HG03139 (cell line): Measurements from ENCODE around the gene RAD23B.

Experiments
- ATAC-seq: cut with Tn5 transposase; IDR thresholded peaks from one replicate; pipeline ENCODE4 v1.9.1; 2021; ENCODE audit not compliant: unreplicated experiment

The RAD23B gene

DNA sequence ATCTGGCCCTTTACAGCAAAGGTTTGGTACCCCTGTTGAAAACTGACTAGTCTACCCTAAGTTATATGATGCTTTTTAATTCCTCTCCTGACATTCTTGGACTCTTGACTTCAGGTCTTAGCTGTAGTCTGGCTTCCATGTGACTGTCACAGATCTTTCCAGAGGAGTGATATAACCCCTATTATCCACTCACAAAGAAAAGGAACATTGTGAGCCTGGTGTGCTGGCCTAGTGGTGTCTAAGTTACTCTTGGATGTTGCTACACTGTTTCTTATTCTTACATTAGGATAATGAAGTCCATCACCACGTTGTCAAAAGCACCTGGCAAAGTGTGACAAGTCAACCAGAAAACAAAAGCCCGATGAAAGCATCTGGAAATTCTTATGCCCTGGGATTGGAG, 49.8 kb downstream of the RAD23B start:
- ATAC-seq: no peak

GRCh38 chr9:107333363-107333762, 50.3 kb downstream of the RAD23B start:
- ATAC-seq: no peak

DNA sequence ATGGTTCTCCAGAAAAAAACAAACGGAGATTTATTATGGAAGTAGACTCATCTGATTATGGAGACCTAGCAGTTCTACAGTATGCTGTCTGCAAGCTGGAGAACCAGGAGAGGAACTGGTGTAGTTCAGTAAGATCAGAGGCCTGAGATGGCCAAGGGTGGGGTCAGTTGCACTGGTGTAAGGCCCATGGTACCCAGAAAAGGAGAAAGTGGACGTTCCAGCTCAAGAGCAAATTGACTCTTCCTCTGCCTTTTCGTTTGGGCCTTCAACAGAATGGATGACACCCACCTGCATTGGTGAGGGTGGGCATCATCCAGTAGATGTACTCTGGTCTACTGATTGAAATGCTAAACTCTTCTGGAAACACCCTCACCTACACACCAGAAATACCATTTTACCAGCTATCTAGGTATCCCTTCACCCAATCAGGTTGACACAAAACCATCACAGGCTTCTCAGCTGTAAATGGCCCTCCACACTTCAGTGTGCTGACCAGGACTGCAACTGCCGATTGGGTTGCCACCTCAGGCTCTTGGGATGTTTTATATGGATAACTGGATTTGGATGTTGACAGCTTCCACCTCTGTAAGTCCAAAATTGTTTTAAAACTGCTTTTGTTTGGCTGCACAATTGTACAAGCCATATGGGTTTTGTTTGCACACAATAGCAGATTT, 51.2 kb downstream of the RAD23B start:
- ATAC-seq: no peak

DNA sequence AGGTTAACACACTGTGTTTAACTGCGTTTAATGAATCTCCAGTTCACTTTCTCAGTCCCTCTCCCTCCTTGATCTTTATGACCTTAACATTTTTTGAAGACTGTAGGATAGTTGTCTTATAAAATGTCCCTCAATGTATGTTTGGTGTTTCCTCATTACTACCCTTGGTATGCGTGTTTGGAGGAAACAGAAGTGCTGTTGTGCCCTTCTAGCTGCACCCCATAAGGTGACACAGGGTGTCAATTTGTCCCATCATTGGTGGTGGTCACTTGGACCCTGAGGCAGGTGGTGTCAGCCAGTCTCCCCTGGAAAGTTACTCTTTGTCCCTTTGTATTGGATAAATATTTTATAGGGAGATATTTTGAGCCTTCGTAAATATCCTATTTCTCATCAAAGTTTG, 52.3 kb downstream of the RAD23B start:
- ATAC-seq: no peak

DNA sequence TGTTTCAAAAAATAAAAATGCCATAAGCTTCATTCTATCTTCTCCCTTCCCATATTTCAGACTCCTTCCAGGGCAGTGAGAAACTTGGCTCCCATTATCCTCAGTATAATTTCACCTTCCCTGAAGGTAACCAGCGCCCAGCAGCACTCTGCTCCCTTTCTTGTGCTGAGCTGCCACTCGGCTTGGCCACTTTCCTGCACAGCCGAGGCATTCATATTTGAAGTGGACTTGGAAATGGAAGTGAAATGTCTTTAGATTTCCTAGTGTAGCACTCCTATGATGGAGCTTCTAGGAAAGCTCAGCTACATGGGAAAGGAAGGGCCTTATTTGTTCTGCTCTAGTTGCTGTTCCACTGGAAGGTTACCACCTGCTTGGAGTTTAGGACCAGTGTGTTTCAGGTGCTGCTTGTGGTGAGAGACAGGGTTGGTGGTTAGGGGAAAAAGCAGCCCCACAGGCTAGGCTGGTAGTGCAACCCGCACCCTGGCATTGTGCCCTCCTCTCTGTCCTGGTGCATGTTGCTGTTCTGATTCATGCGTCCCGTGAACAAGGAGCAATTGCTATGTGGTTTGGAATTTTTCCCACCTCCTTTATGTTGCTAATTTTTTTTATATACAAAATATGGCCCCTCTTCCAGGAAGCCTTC, 53.8 kb downstream of the RAD23B start:
- ATAC-seq: no peak

GRCh38 chr9:107337676-107338590, 54.9 kb downstream of the RAD23B start:
- no peak for ATAC-seq

GRCh38 chr9:107338911-107339659, 56.0 kb downstream of the RAD23B start:
- ATAC-seq: no peak

GRCh38 chr9:107340920-107341632, 58.0 kb downstream of the RAD23B start:
- ATAC-seq: peak; percentile 78

- no peak for ATAC-seq
Measured at GRCh38 chr9:107342476-107343161, 59.5 kb downstream of the RAD23B start.

DNA sequence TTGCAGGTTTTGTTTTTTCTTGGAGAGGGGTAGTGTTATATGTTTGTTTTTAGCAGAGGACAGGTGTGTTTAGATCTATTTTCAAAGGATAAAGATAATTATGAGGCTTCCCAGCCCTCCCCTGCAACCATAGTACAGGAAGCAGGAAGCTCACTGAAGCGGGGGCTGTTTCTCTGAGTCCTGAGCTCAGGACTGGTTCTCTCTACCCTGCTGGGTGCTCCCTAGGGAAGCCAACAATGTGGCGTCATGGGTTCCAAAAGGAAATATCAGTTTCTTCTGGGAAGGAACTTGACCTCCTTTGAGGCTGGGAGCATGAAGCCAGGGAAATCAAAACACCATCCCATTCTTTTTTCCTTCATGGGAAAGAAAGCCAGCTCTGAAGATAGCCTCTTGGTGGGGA, 62.2 kb downstream of the RAD23B start:
- ATAC-seq: no peak

GRCh38 chr9:107348836-107349235, 65.8 kb downstream of the RAD23B start:
- no peak for ATAC-seq

- no peak for ATAC-seq
Measured at GRCh38 chr9:107350443-107350842, 67.4 kb downstream of the RAD23B start.

DNA sequence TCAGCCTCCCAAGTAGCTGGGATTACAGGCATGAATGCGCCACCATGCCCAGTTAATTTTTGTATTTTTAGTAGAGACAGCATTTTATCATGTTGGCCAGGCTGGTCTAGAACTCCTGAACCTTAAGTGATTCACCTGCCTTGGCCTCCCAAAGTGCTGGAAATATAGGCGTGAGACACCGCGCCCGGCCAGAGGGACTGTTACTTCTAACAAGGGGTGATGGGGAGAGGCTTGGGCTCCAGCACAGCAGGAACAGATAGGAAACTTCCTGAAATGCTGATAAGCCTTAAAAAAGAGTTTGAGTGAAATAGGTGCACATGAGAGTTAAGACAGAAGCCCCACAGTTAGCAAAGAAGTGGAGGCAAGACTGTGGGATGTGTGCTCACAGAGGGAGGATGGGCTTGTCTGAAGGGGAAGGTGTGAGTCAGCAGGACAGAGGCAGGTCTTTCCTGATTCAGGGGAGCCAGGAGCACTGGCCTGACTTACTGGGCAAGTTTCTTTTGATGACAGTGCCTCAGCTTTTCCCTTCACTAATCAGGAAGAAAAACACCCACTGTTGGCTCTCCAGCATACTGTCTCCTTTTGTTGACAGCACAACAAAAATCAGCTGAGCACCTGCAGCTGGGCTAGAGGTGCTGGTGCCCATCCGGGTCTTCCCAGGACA, 68.4 kb downstream of the RAD23B start:
- ATAC-seq: no peak

- ATAC-seq: no peak
Measured at GRCh38 chr9:107355394-107355793, 72.3 kb downstream of the RAD23B start.

DNA sequence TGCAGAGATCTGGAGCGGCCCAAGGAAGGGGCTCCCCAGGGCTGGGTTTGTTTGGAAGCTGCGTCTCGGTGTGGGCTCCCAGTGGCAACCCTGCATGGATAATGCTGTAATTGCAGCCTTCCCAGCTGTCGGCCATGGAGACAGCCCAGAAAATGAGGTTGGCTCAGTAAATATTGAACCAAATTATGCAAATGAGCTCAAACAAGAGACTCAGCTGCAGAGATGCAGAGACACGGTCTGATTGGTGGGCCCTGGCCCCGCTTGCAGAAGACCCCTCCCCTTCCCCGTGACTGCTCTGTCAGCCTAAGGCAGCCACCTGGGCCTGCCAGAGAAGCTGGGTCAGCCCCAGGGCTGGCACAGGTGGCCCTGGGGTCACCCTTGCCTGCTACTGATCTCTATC, 75.9 kb downstream of the RAD23B start:
- ATAC-seq: no peak

GRCh38 chr9:107360098-107360497, 77.0 kb downstream of the RAD23B start:
- no peak for ATAC-seq

GRCh38 chr9:107361816-107362215, 78.7 kb downstream of the RAD23B start:
- ATAC-seq: no peak

GRCh38 chr9:107363516-107364152, 80.6 kb downstream of the RAD23B start:
- no peak for ATAC-seq
